ENCODE measurements around the gene UNC79.

Gene UNC79

DNA sequence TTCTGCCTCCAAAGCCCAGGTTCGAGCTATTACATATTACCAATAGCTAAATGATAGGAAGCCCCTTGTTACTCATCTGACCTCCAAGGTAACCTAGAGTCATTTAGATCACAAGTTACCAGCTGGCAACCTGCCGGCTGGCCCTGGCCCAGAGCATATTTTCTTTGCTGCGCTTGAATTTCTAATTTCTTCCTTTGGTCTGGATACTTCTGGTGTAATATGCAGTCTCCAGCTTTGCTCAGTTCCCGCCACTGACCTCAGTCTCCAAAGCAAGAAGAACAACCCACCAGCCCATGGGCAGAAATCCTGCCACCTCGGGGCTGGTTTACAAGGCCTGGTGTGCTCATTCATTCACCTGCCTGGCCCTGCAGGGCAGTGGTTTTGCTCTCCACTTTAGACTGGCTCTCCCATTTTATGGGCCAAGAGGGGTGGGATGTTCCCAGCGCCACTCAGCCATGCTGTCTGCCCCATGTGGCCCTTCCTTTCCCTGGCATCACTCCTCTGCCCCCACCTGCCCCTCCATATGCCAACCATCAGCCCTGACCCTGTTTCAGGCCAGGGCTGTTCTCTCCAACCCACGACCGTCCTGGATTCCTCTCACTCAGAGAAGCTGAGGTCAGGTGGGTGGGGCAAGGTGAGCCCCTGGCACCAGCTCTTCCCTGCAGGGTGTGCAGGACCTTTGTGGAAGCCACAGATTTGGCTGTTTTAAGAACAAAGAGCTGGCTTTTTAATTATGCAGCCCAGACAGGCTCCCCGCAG, 281.5 kb downstream of the UNC79 start:
- no peak for DNase-seq

DNA sequence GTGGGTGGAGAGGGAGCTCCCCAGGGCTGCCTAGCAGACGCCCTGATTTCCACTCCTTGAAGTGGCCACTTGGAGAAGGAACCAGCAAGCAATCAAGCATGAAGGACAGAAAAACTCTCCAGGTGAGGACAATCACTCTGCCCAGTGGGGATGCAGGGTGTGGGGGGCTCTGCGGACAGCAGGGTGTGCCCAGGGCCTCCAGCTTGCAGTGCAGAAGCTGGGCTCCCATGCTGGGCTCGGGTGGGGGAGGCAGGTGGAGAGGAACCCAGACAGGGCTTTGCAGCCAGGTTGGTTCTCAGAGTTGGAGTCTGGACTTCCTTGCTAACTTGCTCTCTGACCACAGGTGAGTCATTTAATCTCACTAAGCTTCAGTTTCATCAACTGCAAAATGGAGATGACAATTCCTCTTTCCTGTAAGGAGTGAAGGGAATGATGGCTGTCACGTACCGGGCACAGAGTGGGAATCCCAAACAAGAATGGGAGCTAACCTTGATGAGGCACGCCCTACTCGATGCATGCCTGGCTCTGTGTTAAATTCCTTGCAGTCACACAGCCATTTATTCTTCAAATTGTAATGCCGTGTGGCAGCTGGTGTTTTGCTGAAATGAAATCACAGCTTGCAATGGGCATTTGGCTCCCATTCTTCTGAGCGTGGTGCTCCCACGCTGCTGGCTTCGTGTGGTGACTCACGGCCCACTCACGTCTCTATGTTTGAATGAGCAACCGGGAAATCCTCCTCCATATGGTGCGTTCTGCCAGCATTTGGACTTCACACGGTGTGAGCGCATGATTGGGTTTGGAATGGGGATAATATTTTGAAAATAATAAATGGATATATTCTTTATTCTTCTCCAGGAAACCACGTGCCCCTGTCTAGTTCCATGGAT, 282.3 kb downstream of the UNC79 start:
- DNase-seq: no peak

DNA sequence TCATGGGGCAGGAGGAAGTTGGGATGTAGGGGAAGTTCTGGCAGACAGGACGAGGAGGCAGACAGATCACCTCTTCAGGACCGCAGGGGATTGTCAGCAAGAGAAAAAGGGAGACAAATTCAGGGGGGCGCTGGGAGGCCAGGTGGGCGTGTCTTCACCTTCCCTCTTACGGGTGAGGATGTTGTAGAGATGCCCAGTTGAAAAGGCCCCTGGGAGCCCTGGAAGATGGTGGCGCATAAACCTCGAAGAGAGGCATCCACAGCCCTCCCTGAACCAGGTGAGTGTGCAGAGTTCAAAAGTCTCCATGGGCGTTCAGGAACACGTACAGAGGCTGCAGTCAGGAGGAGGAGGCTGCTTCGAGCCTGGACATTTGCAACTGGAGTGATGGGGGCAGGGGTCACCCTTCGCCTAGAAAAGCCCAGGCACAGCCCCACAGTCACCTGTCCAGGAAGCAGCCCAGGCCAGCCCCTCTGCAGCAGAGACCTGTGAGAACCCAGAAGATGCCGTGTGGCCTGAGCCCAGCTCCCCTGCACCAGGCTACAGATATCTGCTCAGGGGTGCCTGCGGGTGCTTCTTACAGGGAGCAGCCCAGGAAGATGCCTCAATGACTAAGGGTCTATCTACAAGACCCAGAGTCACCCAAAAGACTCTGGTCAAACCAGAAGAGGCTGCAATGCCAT, 283.1 kb downstream of the UNC79 start:
- no peak for DNase-seq

DNA sequence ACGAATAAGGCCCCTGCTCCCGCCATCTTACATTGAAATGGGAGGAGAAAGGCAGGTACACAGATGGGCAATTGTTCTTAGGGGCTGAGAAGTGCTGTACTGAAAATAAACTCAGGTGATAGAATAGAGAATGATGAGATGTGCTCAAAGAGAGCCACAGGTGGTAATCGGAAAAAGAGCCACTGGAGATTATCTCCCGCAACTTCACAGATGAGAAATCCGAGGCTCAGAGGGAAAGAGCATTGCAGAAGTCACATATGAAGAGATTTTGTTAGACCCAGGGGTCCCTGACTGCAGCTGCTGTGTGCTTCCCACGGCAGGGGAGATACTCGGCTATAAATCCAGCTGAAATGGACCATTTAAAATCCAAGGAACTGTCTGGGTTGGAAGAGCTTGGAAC, 283.9 kb downstream of the UNC79 start:
- DNase-seq: no peak

DNA sequence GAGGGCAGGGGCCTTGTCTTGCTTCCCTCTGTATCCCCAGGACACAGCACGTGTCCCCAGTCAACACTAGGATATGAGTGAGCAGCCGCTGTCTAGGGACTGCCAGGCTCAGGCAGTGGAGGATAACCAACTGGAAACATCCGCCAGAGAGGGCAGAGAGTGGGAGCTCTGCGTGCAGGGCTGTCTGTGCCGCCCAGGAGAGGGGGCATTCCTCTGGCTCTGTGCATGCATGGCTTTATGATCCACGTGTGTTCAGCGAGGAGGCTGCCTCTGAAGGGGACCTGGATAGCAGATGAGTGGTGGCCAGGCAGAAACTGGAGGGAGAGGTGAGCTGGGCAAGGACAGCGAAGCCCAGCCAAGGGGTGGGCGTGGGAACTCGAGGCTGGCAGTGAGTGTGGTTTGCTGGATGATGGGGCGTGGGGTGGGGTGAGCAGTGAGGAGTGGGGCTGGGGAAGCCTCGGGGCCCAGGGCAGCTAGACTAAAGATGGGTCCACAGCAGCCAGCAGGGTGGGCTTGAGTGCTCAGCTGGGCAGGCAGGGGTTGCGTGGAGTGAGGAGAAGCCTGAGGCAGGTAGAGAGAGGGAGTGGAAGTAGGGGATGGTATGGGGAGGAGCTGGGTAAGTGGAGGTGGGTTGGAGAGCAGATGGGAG, 284.7 kb downstream of the UNC79 start:
- DNase-seq: peak; percentile 18

DNA sequence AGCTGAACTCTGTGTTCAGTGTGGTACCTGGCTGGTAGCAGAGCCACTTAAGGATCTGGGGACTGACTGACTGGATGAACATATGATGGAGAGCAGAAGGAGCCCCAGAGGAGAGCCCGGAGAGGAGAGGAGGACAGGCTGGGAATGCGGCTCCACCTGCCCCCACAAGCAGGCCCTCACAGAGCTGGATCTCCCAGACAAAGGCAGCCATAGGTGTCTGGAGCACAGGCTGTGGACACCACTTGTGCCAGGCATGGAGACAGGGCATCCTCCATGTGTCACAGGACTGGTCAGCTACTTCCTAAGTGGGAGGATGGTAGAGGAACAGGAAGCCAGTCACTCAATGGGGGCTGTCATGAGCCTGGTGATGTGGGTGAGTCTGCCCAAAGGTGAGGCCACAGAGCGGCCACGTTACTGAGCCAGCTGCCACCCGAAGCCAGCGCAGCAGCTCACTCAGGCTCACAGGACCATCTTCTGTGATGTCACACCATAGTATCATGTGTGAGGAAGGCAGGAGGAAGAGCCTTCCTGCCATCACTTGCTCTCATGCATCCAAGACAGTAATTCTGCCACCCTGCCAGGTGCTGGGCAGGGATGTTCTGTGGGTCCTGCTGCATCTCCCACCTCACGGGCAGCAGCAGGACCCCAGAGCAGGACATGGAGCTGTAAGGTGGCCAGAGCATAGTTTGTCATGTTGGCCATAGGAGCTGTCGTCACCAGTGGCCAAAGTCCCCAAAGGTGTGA, 285.4 kb downstream of the UNC79 start:
- peak; percentile 25 for DNase-seq

DNA sequence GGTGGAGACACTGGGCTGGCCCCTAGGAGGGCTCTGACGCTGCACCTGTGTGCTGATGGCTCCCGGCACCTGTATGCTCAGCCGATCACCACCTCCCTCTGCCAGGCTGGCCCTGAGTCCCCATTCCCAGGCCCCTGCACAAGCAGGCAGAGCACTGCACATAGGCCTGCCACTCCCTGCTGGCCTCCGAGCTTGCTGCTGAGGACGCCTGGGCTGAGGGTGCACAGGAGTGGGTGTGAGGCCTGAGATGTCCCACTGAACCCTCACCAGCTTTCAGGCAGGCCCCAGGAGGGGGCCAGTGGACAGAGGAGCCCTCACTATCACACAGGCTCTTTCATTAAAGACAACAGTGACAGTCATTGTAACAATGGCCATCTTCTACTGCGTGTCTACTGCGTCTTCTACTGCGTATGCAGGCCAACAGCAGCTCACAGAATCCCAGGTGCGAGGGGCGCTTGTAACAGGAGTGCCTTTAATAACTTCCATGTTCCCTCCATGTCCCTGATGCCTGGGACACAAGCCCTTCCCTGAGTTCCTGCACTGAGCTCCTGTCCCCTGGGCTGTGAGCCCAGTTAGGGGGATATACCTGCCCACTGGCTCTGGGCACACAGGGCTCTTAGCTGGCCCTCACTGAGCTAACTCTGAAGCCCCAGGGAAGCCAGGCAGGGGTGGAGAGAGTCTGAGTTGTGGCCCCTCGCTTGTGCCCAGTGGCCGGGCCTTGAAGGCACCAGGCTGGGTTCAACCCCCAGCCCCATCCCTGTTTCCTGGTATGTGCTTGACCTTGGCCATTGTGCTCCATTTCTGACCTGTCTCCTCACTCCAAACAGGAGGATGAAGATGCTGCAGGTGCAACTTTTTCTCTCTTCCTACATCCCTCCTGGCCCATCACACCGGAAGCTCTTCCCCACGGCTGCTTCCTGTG, 286.3 kb downstream of the UNC79 start:
- peak; percentile 39 for DNase-seq

DNA sequence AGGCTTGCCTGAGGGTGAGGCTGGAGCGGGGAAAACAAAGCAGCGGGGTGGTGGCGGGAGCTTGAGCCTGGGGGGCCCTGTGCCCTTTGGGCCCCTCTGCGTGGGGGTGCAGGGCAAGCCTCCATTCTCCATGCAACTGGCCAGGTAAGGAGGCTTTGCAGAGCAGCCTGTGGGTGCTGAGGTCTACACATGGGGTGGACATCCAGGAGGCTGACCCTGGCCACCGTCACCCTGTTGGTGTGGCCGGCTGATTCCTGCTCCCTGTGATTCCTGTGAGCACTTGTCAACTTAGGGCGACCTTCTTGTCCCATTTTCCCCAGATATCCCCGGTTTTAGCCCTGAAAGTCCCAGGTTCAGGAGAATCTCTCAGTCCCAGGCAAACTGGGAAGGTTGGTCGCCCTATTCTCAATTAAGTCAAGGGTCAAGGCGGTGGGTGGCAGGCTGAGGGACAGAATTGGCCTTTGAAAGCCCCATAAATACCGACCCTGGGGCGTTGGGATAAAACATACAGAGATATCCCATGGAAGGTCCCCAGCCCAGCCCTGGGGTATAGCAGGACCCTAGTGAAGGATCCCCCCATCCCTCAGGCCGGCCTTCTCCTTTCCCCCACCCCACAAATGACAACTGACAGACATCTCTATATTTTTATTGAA, 287.1 kb downstream of the UNC79 start:
- no peak for DNase-seq

DNA sequence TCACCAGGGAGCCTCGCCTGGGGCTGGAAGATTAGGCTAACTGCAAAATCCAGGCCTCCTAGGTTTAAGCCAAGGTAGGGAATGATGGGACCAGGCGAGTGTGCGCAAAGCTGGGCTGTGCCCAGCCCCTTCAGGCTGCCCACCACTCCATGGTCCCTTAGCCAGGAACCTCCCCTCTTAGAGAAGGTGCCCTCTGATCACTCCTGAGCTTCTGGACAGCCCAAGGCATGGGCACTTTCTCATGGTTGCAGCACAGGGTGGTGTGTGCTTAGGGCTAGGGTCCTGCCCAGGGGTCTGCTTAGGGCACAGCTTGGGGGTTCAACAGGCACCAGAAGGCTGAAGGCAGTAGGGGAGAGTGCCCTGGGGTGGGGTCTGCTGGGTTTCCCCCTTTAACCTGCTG, 288.5 kb downstream of the UNC79 start:
- peak; percentile 20 for DNase-seq

DNA sequence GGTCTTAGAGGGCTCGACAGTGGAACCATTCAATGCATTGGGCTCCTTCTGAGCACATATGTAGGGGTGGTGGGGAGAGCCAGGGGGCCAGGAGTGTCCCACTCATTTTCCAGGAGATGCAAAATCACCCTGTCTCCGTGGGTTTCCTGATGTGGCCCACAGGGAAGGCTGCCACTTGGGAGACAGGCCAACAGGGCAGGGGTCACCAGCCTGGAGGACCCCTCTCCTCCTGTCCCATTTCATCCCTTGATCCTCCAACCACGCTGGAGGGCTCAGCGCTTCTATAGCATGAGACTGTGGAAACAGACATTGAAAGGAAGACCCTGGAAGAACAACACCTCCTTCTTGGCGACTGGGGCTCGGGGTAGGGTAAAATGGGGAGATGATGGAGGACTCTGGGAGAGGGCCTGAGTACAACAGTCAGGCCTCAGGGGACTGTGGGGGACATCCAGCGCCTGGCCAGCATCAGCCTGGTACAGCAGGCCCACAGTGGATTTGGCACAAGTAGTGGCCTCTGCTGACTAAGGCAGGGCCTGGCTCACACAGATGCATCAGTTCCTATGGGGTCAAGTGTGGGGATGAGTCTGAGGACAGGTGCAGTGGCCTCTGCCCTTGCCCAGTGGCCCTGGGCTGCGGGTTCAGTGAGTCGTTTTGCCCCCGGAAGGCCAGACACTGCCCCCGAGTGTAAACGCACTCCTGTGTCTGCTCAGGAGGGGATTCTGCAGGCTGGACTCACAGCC, 289.5 kb downstream of the UNC79 start:
- DNase-seq: no peak

DNA sequence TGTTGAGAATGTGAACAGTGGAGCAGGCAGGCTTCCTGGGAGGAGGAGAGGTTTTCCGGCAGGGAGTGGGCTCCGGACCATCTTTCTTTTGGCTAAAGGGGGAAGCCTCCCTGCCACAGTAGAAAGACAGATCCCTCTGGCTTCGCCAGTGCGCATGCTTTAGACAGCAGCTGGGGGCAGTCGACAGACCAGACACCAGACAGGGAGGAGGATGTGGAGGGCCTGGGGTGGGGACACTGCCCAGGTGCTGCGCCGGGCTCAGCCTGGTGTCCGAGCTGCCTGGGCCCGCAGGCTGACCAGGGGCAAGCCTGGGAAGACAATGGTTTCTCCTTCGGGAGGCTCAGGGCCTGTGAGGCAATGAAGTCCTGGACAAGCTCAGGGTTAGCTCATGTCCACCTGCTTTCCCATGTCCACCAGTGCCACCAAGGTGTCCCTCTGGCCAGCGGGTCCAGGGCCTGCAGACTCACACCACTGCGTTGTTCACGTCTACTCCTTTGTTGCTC, 290.3 kb downstream of the UNC79 start:
- peak; percentile 38 for DNase-seq

DNA sequence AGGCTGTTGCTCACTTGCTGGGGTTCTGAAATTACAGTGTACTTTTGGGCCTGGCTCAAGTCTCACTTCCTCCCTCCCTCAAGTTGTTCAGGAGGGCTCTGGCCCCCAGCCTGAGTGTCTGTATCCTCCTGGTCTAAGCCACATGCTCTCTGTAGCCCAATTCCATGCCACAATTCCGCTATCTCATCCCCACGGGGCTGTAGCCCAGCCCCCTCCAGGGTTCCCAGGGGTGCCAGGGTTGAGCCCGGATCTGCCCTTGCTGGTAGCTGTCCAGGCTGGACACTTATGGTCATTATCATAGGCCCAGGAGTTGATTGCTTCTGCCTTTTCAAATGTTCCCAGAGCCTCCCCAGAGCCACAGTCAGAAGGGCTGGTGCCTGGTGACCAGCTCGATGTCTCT, 292.3 kb downstream of the UNC79 start:
- DNase-seq: no peak

DNA sequence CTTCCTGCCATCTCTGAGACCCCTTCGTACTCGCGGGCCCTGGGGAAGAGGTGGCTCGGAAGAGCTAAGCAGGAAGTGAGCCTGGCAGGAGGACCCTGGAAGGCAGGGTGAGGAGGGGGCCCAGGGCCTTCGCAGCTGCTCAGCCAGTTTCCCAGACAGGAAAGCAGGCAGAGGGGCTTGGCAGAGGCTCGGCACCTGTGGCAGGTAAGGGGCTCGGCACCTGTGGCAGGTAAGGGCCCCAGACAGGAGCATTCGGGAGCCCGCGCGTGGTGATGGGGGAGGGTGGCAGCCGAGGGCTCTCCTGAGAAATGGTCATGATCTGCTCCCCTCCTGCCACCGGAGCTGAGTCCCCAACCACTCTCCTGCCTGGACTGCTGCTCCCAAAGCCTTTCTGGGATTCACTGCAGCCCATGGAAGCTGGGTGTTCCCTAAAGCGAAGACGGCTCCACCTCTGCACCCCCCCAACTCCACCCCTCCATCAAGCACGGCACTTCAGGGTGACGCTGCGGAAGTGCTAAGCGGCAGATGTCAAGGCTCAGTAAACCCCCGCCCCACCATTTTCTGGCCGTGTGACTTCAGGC, 294.4 kb downstream of the UNC79 start:
- DNase-seq: no peak

DNA sequence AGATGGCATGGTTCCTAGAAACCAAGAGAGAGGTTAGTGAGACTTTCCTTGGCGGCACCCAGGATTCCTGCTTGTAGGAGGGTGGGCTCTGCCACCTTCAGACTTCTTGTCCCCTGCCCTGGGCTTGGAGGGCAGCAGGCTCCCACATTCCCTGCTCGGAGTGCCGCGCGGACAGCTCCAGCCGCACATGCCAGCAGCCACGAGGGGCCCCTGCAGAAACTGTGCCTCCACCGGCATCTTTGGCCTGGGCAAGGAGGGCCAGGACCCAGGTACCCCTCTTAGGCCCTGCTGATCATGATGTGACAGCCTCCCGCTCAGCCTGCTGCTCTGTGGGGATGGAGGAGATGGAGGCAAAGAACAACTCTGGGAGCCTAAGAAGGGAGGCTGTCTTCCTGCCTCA, 295.3 kb downstream of the UNC79 start:
- no peak for DNase-seq

DNA sequence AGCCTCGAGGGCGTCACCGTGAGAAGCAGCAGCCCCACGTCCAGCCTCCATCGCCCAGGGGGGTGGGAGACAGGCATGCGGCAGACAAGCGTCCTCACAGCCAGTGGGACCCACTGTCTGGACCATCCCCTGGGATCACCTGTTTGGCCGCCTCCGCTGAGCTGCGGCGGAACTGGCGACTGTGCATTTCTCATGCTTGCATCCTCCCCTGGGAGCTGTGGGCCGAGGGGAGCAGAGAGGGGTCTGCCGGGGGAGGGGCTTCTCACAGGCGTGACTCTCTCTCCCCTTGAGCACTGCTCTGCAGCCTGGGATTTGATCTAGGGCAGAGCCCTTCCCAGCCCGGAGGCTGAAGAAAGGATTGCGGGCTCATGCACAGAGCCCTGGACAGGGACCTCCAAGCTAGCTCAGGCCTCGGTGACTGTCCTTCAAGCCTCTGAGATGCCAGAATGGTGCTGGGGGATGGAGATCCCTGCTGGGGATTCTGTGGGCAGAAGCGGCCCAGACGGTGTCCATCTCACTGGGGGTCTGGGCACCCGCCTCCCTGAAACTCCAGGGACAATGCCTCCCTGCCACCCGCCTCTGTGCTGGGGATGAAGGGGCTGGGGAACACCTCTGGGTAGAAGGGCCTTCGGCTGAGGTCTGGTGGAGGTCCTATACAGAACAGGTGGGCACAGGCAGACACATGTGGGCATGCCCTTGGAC, 296.5 kb downstream of the UNC79 start:
- no peak for DNase-seq

DNA sequence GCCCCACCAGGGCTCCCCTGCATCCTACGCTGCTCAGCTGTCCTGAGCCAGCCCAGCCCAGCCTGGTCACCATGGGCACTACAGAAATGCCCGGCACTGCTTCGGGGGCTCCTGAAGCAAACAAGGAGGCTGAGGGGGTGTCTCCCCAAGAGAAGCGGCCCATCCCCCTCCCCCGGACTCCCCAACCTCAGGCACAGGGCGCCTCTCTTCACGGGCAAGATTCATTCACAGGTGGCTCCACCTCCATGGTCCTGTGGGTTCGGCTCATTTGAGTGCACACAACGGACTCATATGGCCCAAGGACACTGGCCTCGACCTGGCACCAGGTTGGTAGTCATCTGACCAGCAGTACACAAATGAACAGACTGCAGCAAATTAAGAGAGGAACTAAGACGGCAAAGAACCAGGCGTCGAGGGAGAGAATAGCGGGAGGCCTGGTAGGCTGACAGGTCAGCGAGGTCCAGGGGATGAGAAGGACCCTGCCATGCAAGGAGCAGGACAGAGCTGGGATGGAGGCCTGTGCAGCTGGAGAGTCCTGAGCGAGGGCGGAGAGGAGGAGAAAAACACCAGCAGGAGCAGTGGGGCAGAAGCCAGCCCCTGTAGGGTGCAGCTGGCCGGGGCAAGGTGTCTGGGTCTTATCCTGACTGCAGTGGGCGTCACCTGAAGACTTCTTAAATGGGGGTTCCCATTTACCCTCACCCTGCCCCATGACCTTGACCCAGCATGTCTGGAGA, 297.3 kb downstream of the UNC79 start:
- DNase-seq: no peak

DNA sequence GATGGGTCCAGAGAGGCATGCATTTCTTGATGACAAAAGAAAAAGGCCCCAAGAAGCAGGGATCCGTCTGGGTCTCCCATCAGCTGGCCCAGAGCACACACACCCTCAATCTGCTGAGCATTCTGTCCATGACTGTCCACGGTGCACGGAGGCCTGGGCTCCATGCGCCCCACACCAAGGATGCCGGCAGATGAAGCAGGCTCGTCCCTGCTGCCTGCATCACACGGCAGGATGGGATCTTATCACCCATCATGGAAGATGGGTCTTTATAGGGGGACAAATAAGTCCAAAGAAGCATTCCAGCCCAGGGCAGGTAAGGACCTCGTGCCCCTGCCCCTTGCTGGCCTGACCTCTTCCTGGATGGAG, 297.9 kb downstream of the UNC79 start:
- no peak for DNase-seq

DNA sequence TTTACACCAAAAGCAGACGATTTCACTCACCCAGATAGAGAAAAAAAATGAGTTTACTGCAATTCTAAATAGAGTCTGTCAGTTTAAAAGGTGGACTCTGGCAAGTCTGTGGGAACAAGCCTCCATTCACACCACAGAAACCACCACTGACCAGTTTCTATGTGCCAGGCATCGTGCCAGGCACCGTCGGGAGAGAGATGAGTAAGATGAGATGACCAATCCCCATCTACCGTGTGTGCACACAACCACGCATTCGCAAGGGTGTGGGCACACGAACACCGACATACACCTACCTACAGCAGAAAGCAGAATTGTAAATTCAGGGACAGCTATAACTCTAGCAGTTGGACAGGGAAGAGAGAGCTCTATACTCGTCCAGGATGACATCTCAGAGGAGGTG, 299.3 kb downstream of the UNC79 start:
- DNase-seq: no peak
